GM23248 (cell line): ENCODE results near the gene PRELP.

ENCODE experiments used
- EZH2 ChIP-seq: fragments of 200-600 bp; sonication (generic); IDR thresholded peaks from 2 replicates; pipeline ENCODE4 v1.6.1; 2018; ENCODE audit warnings: antibody characterized with exemption, mild to moderate bottlenecking; ENCODE audit not compliant: insufficient read depth, poor library complexity, severe bottlenecking
- EZH2phosphoT487 ChIP-seq: fragments of 200-600 bp; sonication (generic); IDR thresholded peaks from 2 replicates; pipeline ENCODE4 v1.6.1; 2018; ENCODE audit warnings: antibody characterized with exemption, moderate library complexity, mild to moderate bottlenecking, low read depth; ENCODE audit not compliant: insufficient read depth

- TF ChIP-seq EZH2 (no peak), EZH2phosphoT487 (no peak)
Observed at GRCh38 chr1:203453616-203454015, 22.0 kb upstream of the PRELP start.
